ENCODE results near the gene FBRSL1.

GRCh38 chr12:132456186-132456943, 33.6 kb upstream of the FBRSL1 start:
- TF ChIP-seq CTCF (IDR thresholded peaks at IDR 0.05 in 8 of 11, conservative IDR thresholded peaks at IDR 0.05 in 3 of 11) (no peak), POLR2A (IDR thresholded peaks at IDR 0.05) (no peak), POLR2AphosphoS5 (IDR thresholded peaks at IDR 0.05) (no peak)
